ENCODE results near the gene LYPLAL1. TPM values are rescaled to one million over a fixed set of nuclear protein-coding genes. Genes with fewer than 3 reads are reported as not detected.

LYPLAL1 gene
- total RNA-seq, 1 experiment from 2014 or later, result 14.6 TPM

GRCh38 chr1:219209578-219209977, 35.9 kb downstream of the LYPLAL1 start:
- H3K27ac ChIP-seq, result no peak overlapping the region
- no peaks in the 10 kb centered on the region for H3K9me3 ChIP-seq (replicated peaks)
- no peaks in the 10 kb centered on the region for H3K27me3 ChIP-seq (replicated peaks)
- DNase-seq (ENCODE audit: low read depth in 1 of 2, low spot score in 2 of 2), result no peak
- no peaks in the 10 kb centered on the region for H3K4me1 ChIP-seq (replicated peaks)
- H3K36me3 ChIP-seq, result no peaks in the 10 kb centered on the region
- no peak overlapping the region for H3K4me3 ChIP-seq

DNA sequence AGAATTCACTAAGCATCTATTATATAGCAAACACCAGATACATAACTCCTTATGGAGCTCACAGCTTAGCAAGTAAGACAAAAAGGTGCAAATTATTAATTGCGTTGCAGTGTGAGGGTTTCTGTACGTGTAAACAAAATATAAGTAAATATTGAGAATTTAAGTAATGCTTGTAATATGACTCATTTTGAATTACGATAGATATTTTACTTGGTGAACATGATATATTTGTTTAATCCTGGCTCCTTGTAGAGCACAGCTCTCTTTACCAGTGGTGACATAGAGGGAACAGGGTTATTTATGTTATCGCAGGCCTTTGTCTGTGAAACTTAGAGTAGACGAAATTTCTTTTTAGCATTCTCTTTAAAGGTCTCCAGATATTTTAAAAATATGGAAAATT, 36.4 kb downstream of the LYPLAL1 start:
- H3K27ac ChIP-seq, result no peak overlapping the region
- no peak overlapping the region for H3K4me3 ChIP-seq
- DNase-seq (ENCODE audit: low read depth in 1 of 2, low spot score in 2 of 2), result no peak
- no peaks in the 10 kb centered on the region for H3K36me3 ChIP-seq
- no peaks in the 10 kb centered on the region for H3K27me3 ChIP-seq (replicated peaks)
- H3K9me3 ChIP-seq (replicated peaks), result no peaks in the 10 kb centered on the region
- H3K4me1 ChIP-seq (replicated peaks), result no peaks in the 10 kb centered on the region

GRCh38 chr1:219215477-219215876, 41.8 kb downstream of the LYPLAL1 start:
- no peaks in the 10 kb centered on the region for H3K27me3 ChIP-seq (replicated peaks)
- no peaks in the 10 kb centered on the region for H3K4me1 ChIP-seq (replicated peaks)
- DNase-seq (ENCODE audit: low read depth in 1 of 2, low spot score in 2 of 2), result no peak
- H3K9me3 ChIP-seq (replicated peaks), result no peaks in the 10 kb centered on the region
- H3K4me3 ChIP-seq, result no peak overlapping the region
- no peaks in the 10 kb centered on the region for H3K36me3 ChIP-seq
- no peak overlapping the region for H3K27ac ChIP-seq

DNA sequence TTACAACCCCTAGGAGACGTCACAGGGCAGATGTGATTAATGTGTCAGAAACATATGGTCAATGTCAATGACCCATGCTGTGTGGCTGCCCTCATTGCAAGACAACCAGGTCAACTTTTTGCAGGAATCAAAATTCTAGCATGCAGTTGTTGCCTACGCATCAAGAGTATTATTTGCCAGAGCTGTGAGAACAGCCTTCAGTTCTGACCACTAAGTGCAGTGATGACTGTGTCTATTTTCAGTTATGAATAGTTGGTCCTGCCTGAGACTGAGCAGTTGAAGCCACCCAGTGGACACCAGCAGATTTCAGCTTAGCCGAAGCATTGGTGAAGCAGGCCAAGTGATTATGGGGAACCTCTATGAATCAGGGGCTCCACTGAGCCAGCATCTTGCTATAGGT, 47.3 kb downstream of the LYPLAL1 start:
- no peaks in the 10 kb centered on the region for H3K9me3 ChIP-seq (replicated peaks)
- H3K27me3 ChIP-seq (replicated peaks), result no peaks in the 10 kb centered on the region
- no peak overlapping the region for H3K27ac ChIP-seq
- no peak for DNase-seq (ENCODE audit: low read depth in 1 of 2, low spot score in 2 of 2)
- H3K4me3 ChIP-seq, result no peak overlapping the region
- no peaks in the 10 kb centered on the region; the same call in 1 of the 2 replicates for H3K36me3 ChIP-seq
- no peaks in the 10 kb centered on the region for H3K4me1 ChIP-seq (replicated peaks)

DNA sequence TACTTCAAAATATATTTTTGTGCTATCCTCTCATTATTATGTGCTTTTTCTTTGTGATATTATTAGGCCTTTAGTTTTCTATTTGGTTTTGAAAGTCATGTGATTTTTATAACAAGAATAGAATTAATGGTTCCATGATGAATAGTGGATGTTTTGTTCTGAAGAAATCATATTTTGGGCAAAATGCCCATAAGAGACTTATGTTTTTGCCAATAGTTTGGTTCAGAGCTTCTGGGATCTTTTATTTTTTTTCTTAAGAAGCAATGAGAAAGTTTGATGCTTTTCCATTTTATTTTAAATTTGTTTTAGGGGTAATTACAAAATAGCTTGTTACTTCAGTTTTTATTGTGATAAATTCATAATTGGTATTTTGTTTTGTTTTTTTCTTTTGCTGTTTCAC, 49.8 kb downstream of the LYPLAL1 start:
- no peak overlapping the region for H3K4me3 ChIP-seq
- H3K36me3 ChIP-seq, result no peaks in the 10 kb centered on the region; the same call in 1 of the 2 replicates
- no peak for DNase-seq (ENCODE audit: low read depth in 1 of 2, low spot score in 2 of 2)
- H3K4me1 ChIP-seq (replicated peaks), result no peaks in the 10 kb centered on the region
- no peaks in the 10 kb centered on the region for H3K27me3 ChIP-seq (replicated peaks)
- H3K9me3 ChIP-seq (replicated peaks), result no peaks in the 10 kb centered on the region
- no peak overlapping the region for H3K27ac ChIP-seq

GRCh38 chr1:219226196-219226595, 52.5 kb downstream of the LYPLAL1 start:
- Histone ChIP-seq H3K27me3 (replicated peaks) (no peaks in the 10 kb centered on the region), H3K4me1 (replicated peaks) (no peaks in the 10 kb centered on the region), H3K4me3 (no peak overlapping the region)

GRCh38 chr1:219227360-219228057, 53.8 kb downstream of the LYPLAL1 start:
- H3K27me3 ChIP-seq (replicated peaks), result no peaks in the 10 kb centered on the region
- H3K4me1 ChIP-seq (replicated peaks), result no peaks in the 10 kb centered on the region
- H3K36me3 ChIP-seq, result no peaks in the 10 kb centered on the region
- H3K9me3 ChIP-seq (replicated peaks), result no peaks in the 10 kb centered on the region
- no peak overlapping the region for H3K27ac ChIP-seq
- no peak overlapping the region for H3K4me3 ChIP-seq
- no peak for DNase-seq (ENCODE audit: low read depth in 1 of 2, low spot score in 2 of 2)

More at GRCh38 chr1:219226196-219226595, 52.5 kb downstream of the LYPLAL1 start:
- no peak overlapping the region for H3K27ac ChIP-seq
- no peak for DNase-seq (ENCODE audit: low read depth in 1 of 2, low spot score in 2 of 2)
- no peaks in the 10 kb centered on the region; the same call in 1 of the 2 replicates for H3K36me3 ChIP-seq
- no peaks in the 10 kb centered on the region for H3K9me3 ChIP-seq (replicated peaks)

DNA sequence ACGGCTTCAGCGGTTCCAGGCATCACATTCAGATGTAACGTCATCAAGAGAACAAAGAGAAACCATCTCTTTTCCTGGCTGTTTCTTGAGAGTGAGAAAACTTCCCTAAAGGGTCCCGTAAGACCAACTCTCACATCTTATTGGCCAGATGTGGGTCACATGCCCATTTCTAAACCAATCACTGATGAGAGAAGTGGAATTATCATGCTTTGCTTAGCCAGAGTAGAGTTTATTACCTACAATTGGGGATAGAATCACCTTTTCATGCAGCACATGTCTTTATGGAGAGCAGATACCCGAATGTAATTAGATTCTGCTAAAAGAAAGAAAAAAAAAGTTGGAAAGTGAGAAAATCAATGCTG, 54.4 kb downstream of the LYPLAL1 start:
- DNase-seq (ENCODE audit: low read depth in 1 of 2, low spot score in 2 of 2), result no peak
- Histone ChIP-seq H3K27ac (no peak overlapping the region), H3K4me3 (no peak overlapping the region), H3K36me3 (no peaks in the 10 kb centered on the region), H3K27me3 (replicated peaks) (no peaks in the 10 kb centered on the region), H3K4me1 (replicated peaks) (no peaks in the 10 kb centered on the region), H3K9me3 (replicated peaks) (no peaks in the 10 kb centered on the region)

- H3K9me3 ChIP-seq (replicated peaks), result no peaks in the 10 kb centered on the region
- H3K27me3 ChIP-seq (replicated peaks), result no peaks in the 10 kb centered on the region
- no peak overlapping the region for H3K4me3 ChIP-seq
- no peak overlapping the region for H3K27ac ChIP-seq
- H3K4me1 ChIP-seq (replicated peaks), result no peaks in the 10 kb centered on the region
- DNase-seq (ENCODE audit: low read depth in 1 of 2, low spot score in 2 of 2), result no peak
- no peaks in the 10 kb centered on the region for H3K36me3 ChIP-seq
Measured at GRCh38 chr1:219232890-219233289, 59.2 kb downstream of the LYPLAL1 start.

- H3K9me3 ChIP-seq (replicated peaks), result no peaks in the 10 kb centered on the region
- H3K4me3 ChIP-seq, result no peak overlapping the region
- H3K36me3 ChIP-seq, result no peaks in the 10 kb centered on the region
- H3K27me3 ChIP-seq (replicated peaks), result no peaks in the 10 kb centered on the region
- H3K4me1 ChIP-seq (replicated peaks), result no peaks in the 10 kb centered on the region
- H3K27ac ChIP-seq, result no peak overlapping the region
- no peak for DNase-seq (ENCODE audit: low read depth in 1 of 2, low spot score in 2 of 2)
Measured at GRCh38 chr1:219235903-219236481, 62.3 kb downstream of the LYPLAL1 start.

DNA sequence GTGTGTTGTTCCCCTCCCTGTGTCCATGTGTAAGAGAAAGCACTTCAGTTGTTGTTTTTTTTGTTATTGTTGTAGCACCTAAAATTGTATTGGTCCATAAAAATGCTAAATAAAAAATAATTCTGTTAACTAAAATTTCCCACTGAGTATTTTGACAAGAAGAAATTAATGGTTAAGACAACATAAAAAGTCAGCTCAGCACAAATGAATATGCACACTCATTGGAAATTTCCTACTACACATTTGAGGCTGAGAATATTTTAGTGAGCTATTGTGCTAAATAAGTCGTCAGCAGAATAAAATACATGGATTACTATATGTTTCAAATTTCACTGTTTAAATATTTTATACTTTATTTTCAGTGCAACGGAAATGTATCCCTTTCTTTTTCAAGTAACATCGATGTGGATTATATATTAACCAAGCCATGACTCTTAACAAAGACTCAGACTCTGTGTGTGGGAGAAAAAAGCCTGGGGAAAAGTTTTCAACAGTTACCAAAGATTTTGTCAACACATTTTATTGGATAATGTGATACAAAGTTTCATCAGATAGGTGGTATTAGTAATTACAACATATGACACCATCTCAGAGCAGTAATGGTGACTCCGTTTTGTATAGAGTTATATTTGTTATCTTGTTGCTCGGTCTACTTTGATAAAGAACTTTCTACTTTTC, 63.4 kb downstream of the LYPLAL1 start:
- Histone ChIP-seq H3K36me3 (no peaks in the 10 kb centered on the region), H3K27ac (no peak overlapping the region), H3K4me1 (replicated peaks) (no peaks in the 10 kb centered on the region), H3K4me3 (no peak overlapping the region), H3K27me3 (replicated peaks) (no peaks in the 10 kb centered on the region), H3K9me3 (replicated peaks) (no peaks in the 10 kb centered on the region)
- no peak for DNase-seq (ENCODE audit: low read depth in 1 of 2, low spot score in 2 of 2)

- Histone ChIP-seq H3K9me3 (replicated peaks) (no peaks in the 10 kb centered on the region), H3K4me1 (replicated peaks) (no peaks in the 10 kb centered on the region), H3K36me3 (no peaks in the 10 kb centered on the region), H3K27ac (no peak overlapping the region), H3K4me3 (no peak overlapping the region), H3K27me3 (replicated peaks) (no peaks in the 10 kb centered on the region)
- DNase-seq (ENCODE audit: low read depth in 1 of 2, low spot score in 2 of 2), result no peak
Measured at GRCh38 chr1:219239518-219239917, 65.8 kb downstream of the LYPLAL1 start.

DNA sequence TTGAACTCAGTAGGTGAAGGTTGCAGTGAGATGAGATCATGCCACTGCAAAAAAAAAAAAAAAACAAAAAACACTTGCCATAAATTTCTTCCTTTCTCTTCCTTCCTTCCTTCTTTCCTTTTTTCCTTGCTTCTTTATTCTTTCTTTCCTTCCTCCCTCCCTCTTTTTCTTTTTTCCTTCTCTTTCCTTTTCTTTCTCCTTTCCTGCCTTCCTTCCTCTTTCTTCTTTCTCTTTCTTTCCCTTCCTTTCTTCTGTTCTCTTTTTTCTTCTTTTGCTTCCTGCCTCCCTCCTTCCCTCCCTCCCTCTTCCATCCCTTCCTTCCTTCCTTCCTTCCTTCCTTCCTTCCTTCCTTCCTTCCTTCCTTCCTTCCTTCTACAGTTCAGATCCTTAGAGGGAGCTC, 71.2 kb downstream of the LYPLAL1 start:
- 0 out of 2 replicates have a peak, but pooled peaks cover 3% of the 10 kb centered on the region for H3K4me1 ChIP-seq (replicated peaks)
- H3K36me3 ChIP-seq, result no peaks in the 10 kb centered on the region
- H3K27ac ChIP-seq, result no peak overlapping the region
- H3K9me3 ChIP-seq (replicated peaks), result no peaks in the 10 kb centered on the region
- no peaks in the 10 kb centered on the region for H3K27me3 ChIP-seq (replicated peaks)
- H3K4me3 ChIP-seq, result no peak overlapping the region
- no peak for DNase-seq (ENCODE audit: low read depth in 1 of 2, low spot score in 2 of 2)

DNA sequence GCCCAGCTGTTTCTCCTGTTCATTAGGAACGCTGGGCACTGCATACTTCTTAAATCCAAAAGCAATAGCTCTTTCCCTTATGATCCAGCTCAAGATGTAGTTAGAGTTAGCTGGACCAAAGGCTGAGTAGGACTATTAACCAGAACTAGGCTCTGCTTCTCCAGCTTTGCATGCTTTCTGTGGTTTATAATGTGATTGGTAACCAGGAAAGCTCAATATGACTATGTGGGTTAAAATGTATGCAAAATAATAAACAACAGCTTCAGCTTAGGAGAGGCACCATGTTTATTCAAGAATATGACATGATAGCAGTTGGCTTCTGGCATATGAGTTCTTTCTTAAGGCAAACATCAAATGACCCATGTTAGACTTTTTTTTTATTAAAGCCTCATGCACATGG, 73.8 kb downstream of the LYPLAL1 start:
- no peaks in the 10 kb centered on the region for H3K9me3 ChIP-seq (replicated peaks)
- H3K4me1 ChIP-seq (replicated peaks), result 0 out of 2 replicates have a peak, but pooled peaks cover 3% of the 10 kb centered on the region
- no peaks in the 10 kb centered on the region for H3K27me3 ChIP-seq (replicated peaks)
- H3K36me3 ChIP-seq, result no peaks in the 10 kb centered on the region
- no peak overlapping the region for H3K4me3 ChIP-seq
- no peak overlapping the region for H3K27ac ChIP-seq
- DNase-seq (ENCODE audit: low read depth in 1 of 2, low spot score in 2 of 2), result no peak
